ENCODE data around the gene RUSC2.

DNA sequence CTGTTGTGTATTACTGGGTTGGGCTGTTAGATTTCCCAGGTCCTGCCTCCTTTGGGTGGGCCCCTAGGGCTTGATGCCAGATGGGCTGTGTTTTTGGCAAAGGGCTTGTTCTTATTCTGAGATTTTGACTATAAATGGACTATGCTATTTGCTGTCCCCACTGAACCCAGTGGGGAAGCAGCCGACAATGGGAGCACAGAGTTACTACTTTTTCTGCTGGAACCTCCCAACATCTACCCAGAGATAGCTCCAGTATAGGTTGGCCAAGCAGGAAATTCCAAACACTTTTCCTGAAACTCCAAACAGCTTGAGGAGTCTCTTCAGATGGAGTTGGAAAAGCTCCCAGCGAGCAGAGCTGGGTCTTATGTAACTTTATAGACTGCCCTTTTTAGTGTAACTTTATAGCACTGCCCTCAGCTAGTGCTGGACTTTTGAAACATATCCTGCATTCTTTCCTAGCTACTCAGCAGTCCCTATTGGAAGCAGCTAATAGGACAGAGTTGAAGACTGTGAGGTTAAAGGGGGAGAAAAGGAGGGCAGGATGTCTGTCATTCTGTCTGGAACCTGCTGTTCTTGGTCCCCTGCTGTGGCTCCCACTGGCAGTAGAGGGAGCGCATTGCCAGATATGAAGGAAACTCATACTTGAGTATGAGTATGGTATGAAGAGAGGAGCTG is 21.0 kb downstream of the RUSC2 start:
- TF ChIP-seq, protein P1, sequence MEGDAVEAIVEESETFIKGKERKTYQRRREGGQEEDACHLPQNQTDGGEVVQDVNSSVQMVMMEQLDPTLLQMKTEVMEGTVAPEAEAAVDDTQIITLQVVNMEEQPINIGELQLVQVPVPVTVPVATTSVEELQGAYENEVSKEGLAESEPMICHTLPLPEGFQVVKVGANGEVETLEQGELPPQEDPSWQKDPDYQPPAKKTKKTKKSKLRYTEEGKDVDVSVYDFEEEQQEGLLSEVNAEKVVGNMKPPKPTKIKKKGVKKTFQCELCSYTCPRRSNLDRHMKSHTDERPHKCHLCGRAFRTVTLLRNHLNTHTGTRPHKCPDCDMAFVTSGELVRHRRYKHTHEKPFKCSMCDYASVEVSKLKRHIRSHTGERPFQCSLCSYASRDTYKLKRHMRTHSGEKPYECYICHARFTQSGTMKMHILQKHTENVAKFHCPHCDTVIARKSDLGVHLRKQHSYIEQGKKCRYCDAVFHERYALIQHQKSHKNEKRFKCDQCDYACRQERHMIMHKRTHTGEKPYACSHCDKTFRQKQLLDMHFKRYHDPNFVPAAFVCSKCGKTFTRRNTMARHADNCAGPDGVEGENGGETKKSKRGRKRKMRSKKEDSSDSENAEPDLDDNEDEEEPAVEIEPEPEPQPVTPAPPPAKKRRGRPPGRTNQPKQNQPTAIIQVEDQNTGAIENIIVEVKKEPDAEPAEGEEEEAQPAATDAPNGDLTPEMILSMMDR (IDR thresholded peaks at IDR 0.05; ENCODE audit: insufficient read depth, low read length), result no peak
- TF ChIP-seq GABPA (IDR thresholded peaks at IDR 0.05; ENCODE audit: low read depth) (no peak), POLR2AphosphoS5 (IDR thresholded peaks at IDR 0.05; ENCODE audit: low read depth) (no peak), REST (IDR thresholded peaks at IDR 0.05; ENCODE audit: insufficient replicate concordance, low read depth) (no peak), SPI1 (IDR thresholded peaks at IDR 0.05; ENCODE audit: borderline replicate concordance, low read depth) (no peak)
